ENCODE measurements around the gene COPS9.

COPS9 gene

DNA sequence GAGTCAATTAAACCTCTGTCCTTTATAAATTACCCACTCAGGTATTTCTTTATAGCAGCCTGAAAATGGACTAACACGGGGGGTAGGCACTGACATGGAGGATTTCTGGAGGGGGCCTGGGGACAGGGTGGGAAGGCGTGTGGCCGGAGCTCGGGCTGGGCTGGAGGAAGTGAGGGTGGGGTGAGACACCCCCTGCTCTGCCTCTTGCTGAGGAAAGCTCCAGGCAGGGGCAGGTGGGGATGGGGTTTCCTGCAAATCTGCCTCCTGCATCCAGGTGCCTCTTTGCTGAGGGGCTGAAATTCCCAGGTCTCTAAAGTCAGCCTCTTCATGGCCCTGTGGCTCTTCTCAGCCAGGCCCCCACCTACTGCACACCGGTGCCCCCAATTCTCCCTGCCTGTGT, 30.1 kb upstream of the COPS9 start:
- TF ChIP-seq, protein P1, sequence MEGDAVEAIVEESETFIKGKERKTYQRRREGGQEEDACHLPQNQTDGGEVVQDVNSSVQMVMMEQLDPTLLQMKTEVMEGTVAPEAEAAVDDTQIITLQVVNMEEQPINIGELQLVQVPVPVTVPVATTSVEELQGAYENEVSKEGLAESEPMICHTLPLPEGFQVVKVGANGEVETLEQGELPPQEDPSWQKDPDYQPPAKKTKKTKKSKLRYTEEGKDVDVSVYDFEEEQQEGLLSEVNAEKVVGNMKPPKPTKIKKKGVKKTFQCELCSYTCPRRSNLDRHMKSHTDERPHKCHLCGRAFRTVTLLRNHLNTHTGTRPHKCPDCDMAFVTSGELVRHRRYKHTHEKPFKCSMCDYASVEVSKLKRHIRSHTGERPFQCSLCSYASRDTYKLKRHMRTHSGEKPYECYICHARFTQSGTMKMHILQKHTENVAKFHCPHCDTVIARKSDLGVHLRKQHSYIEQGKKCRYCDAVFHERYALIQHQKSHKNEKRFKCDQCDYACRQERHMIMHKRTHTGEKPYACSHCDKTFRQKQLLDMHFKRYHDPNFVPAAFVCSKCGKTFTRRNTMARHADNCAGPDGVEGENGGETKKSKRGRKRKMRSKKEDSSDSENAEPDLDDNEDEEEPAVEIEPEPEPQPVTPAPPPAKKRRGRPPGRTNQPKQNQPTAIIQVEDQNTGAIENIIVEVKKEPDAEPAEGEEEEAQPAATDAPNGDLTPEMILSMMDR (conservative IDR thresholded peaks at IDR 0.05; ENCODE audit: low read depth) = no peak
- ChIA-PET POLR2A (ENCODE audit: low non-redundant PET) (no interaction called here), CTCF (interaction anchor here (0.6 kb wide), 1 partner anchor 15 kb away, joined by 4 read pairs; no protein-coding TSS in a partner anchor)
- H3K27ac ChIP-seq = no peak overlapping the region
- no peak for DNase-seq (ENCODE audit: low spot score)

DNA sequence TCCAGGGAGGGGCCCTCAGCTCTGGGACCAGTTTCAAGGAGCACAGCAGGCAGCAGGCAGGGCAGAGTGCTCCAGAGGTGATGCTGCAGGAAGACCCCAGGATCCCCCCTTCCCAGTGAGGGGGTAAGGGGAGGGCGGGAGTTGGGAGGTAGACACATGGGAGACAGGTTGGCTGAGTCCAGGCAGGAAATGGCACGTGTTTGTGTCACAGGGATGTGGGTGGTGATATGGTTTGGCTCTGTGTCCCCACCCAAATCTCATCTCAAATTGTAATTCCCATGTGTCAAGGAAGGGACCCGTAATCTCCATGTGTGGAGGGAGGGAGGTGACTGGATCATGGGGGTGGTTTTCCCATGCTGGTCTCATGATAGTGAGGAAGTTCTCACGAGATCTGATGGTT, 29.6 kb upstream of the COPS9 start:
- TF ChIP-seq, protein P1 (conservative IDR thresholded peaks at IDR 0.05; ENCODE audit: low read depth) = no peak
- CTCF ChIA-PET = no interaction called here

DNA sequence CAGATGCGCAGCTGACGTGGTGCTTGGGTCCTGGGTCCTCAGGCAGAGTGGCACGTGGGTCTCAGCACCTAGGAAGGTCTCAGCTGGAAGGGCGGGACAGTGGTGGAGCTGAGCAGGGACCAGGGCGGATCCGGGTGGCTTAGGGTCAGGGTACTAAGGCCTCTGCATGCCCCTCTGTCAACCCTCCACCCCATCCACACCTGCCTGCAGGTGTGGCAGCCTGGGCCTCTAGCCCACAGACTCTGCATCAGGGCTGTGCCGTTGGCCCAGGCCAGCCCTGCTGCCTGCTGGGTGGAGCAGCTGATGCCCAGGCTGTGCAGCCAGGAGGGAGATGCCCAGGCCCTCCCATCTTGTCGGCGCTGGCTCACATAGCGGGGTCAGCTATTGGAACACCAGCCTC, 28.9 kb upstream of the COPS9 start:
- CTCF ChIA-PET = no interaction called here
- no peak for DNase-seq (ENCODE audit: low spot score)
- TF ChIP-seq, protein P1 (conservative IDR thresholded peaks at IDR 0.05; ENCODE audit: low read depth) = no peak
- no peak overlapping the region for H3K27ac ChIP-seq
- POLR2A ChIA-PET (ENCODE audit: low non-redundant PET) = no interaction called here

More for the DNA sequence above, 29.6 kb upstream of the COPS9 start:
- no peak for DNase-seq (ENCODE audit: low spot score)
- POLR2A ChIA-PET (ENCODE audit: low non-redundant PET) = no interaction called here
- H3K27ac ChIP-seq = no peak overlapping the region

DNA sequence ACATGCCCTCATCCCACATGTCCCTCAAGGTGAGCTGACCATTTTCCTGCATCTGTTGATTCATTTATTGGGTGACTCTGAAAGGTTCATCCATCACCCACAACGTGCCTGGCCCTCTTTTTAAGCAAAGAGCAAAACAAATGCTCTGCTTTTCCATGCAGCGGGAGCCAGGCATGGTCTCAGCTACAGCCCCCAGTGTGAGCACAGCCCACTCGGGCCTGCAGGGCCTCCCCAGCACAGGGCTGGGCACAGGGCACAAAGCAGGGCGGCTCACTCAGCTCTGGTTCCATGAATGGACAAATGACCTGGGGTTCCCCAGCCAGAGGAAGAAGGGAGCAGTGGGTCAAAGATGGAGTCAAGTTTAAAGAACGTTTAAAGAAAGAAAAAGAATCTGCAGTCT, 28.5 kb upstream of the COPS9 start:
- DNase-seq (ENCODE audit: low spot score) = no peak
- ChIA-PET POLR2A (ENCODE audit: low non-redundant PET) (no interaction called here), CTCF (no interaction called here)
- TF ChIP-seq, protein P1 (conservative IDR thresholded peaks at IDR 0.05; ENCODE audit: low read depth) = no peak
- H3K27ac ChIP-seq = no peak overlapping the region

DNA sequence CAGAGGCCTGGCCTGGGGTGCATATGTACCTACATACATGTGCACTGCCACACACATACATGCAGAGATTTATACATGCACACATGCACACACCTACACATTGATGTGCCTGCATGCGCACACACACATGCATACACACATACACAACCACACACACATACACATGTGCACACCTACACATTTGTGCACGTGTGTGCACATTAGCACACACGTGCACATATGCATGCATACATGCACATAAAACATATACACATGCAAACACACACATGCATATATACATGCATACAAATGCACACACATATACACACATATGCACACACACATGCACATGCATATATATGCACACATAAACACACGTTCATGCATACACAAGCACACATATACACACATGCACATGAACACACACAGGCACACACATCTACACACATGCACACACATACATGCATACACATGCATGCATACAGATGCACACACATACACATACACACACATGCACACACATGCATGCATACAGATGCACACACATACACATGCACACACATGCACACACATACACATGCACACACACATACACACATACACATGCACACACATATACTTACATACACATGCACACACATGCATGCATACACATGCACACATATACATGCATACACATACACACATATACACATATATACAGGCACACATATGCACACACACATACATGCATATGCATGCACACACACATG, 27.9 kb upstream of the COPS9 start:
- POLR2A ChIA-PET (ENCODE audit: low non-redundant PET) = interaction anchor here (0.6 kb wide), 1 partner anchor 138 kb away, joined by 7 read pairs; no protein-coding TSS in a partner anchor
- TF ChIP-seq, protein P1 (conservative IDR thresholded peaks at IDR 0.05; ENCODE audit: low read depth) = no peak
- H3K27ac ChIP-seq = no peak overlapping the region
- CTCF ChIA-PET = no interaction called here
- DNase-seq (ENCODE audit: low spot score) = no peak

DNA sequence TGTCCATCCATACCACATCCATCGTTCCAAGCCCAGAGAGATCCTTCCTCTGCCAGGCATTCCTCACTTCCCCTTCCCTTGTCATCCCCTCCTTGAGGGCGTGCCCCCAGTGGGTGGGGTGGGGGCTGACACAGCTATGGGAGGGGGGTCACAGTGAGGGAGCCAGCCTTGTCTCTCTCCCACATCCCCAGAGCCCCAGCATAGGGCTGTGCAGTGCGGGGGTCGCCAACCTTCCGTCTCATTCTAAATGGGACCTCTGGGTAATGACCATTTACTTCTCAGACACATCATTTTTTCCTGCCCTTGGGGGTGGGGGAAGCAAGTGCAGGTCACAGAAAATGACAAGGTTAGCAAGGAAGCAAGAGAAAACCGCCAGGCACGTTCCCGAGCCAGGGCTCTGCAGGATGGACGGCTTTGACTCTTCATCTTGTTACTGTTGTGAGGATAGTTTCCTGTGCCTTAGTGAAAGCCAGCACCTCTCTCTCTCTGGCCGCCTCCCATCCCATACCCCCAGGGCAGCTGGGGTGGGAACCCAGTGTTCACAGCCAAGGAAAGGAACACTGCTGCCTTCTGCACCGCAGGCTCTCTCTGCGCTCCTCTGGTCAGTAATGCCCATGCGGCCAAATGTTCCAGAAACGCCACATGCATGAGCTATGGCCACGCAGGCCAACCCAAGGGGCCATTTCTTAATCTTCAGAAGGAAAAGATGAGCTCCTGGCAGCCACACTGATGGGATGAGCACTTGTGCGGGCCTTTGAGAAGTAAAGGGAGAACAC, 27.0 kb upstream of the COPS9 start:
- no peak overlapping the region for H3K27ac ChIP-seq
- ChIA-PET CTCF (no interaction called here), POLR2A (ENCODE audit: low non-redundant PET) (interaction anchor here (0.6 kb wide), 1 partner anchor 137 kb away, joined by 7 read pairs; no protein-coding TSS in a partner anchor)
- TF ChIP-seq, protein P1 (conservative IDR thresholded peaks at IDR 0.05; ENCODE audit: low read depth) = no peak
- DNase-seq (ENCODE audit: low spot score) = no peak
